CD4-positive, alpha-beta T cell treated with Interleukin-1 beta for 1 hour (primary cell): Measurements from ENCODE around the gene G6PD.
"Not testable (repeated sequence)": the region's sequence is repeated elsewhere in the genome, so short reads cannot be mapped to it uniquely, and the experiment has no call there.

Experiments
- DNase-seq, 2 donors: peaks; one replicate each; pipeline ENCODE4 v3.0.0-alpha.2; 2020 to 2022

Gene G6PD

GRCh38 chrX:154546354-154547244 is at the start of gene G6PD:
Gene G6PD (minus strand): TSS chrX:154546846. CDS start chrX:154546155, 691 bp downstream.
- DNase-seq = peak; percentile 85 to 86

GRCh38 chrX:154595559-154596249 is 49.1 kb upstream of the G6PD start:
- DNase-seq = no peak

GRCh38 chrX:154594491-154594890 is 47.8 kb upstream of the G6PD start:
- no peak for DNase-seq

GRCh38 chrX:154593201-154593600 is 46.6 kb upstream of the G6PD start:
- no peak for DNase-seq

- DNase-seq = no peak
These were observed 45.9 kb upstream of the G6PD start for GRCh38 chrX:154592505-154592904.

- DNase-seq = not testable (repeated sequence)
These were observed 43.8 kb upstream of the G6PD start for GRCh38 chrX:154590415-154590814.

- not testable (repeated sequence) for DNase-seq
These were observed 38.0 kb upstream of the G6PD start, which contains the start of gene CTAG1A for GRCh38 chrX:154584585-154585183. Gene CTAG1A (plus strand): TSS chrX:154585133. CDS start chrX:154585207, 74 bp downstream.

- not testable (repeated sequence) for DNase-seq
These were observed 36.3 kb upstream of the G6PD start for GRCh38 chrX:154582994-154583393.

- DNase-seq = not testable (repeated sequence)
These were observed 28.4 kb upstream of the G6PD start for GRCh38 chrX:154575076-154575475.

GRCh38 chrX:154573061-154573460 is 26.4 kb upstream of the G6PD start:
- DNase-seq = not testable (repeated sequence)

- DNase-seq = not testable (repeated sequence)
These were observed 23.7 kb upstream of the G6PD start for GRCh38 chrX:154570361-154570760.

- DNase-seq = not testable (repeated sequence)
These were observed 15.6 kb upstream of the G6PD start for GRCh38 chrX:154562295-154562694.

GRCh38 chrX:154560326-154560725 is 13.7 kb upstream of the G6PD start:
- not testable (repeated sequence) for DNase-seq

GRCh38 chrX:154558896-154559295 is 12.2 kb upstream of the G6PD start:
- not testable (repeated sequence) for DNase-seq

- not testable (repeated sequence) for DNase-seq
These were observed 11.5 kb upstream of the G6PD start for GRCh38 chrX:154558060-154558690.

- not testable (repeated sequence) for DNase-seq
These were observed 5.6 kb upstream of the G6PD start for GRCh38 chrX:154552112-154552806.

GRCh38 chrX:154549766-154550165 is 3.1 kb upstream of the G6PD start:
- no peak for DNase-seq

GRCh38 chrX:154548028-154548316 is 1.3 kb upstream of the G6PD start:
- DNase-seq = no peak

- peak; percentile 91 for DNase-seq
These were observed 790 bp upstream of the G6PD start, which contains the start of gene IKBKG for GRCh38 chrX:154547245-154548027. Gene IKBKG (plus strand): TSS chrX:154547620. CDS start chrX:154552003, 4,383 bp downstream.

GRCh38 chrX:154545673-154546274 is 872 bp downstream of the G6PD start:
- no peak for DNase-seq
